HL-60 (cell line): ENCODE measurements around the gene LAMC3.

Source experiments
- DNase-seq, 2 experiments: peaks; one replicate each; pipeline ENCODE4 v3.0.0-alpha.2; 2010 to 2020; ENCODE audit warnings: low read depth in 1 of 2, low spot score in 1 of 2
- H3K27ac ChIP-seq: fragments of 250-450 bp; sonication (Bioruptor Pico); replicated peaks from 2 replicates; pipeline ENCODE4 v1.5.1; 2020; ENCODE audit warnings: mild to moderate bottlenecking, moderate library complexity
- H3K27me3 ChIP-seq: fragments of 250-450 bp; sonication (Bioruptor Pico); 2 replicates; pipeline ENCODE4 v1.5.1; 2021; ENCODE audit warnings: mild to moderate bottlenecking, moderate library complexity; ENCODE audit not compliant: insufficient read depth, poor library complexity, severe bottlenecking
- H3K4me3 ChIP-seq: replicated peaks from 2 replicates; pipeline ENCODE4 v1.5.1; 2011; ENCODE audit warnings: mild to moderate bottlenecking, control low read depth, low read length; ENCODE audit not compliant: insufficient read depth
- GABPA ChIP-seq: IDR thresholded peaks from 2 replicates; pipeline ENCODE4 v1.6.1; 2012; ENCODE audit warnings: low read depth
- POLR2AphosphoS5 ChIP-seq: IDR thresholded peaks from 2 replicates; pipeline ENCODE4 v1.6.1; 2012; ENCODE audit warnings: low read depth
- REST ChIP-seq: IDR thresholded peaks from 2 replicates; pipeline ENCODE4 v1.6.1; 2012; ENCODE audit warnings: low read depth; ENCODE audit not compliant: insufficient replicate concordance
- SPI1 ChIP-seq: IDR thresholded peaks from 2 replicates; pipeline ENCODE4 v1.6.1; 2012; ENCODE audit warnings: low read depth, mild to moderate bottlenecking, borderline replicate concordance
- TF ChIP-seq, protein P1 (sequence below): IDR thresholded peaks from one replicate; pipeline ENCODE4 v1.5.1; 2011; ENCODE audit warnings: low read length, control low read depth, inconsistent platforms; ENCODE audit not compliant: insufficient read depth

The LAMC3 gene

DNA sequence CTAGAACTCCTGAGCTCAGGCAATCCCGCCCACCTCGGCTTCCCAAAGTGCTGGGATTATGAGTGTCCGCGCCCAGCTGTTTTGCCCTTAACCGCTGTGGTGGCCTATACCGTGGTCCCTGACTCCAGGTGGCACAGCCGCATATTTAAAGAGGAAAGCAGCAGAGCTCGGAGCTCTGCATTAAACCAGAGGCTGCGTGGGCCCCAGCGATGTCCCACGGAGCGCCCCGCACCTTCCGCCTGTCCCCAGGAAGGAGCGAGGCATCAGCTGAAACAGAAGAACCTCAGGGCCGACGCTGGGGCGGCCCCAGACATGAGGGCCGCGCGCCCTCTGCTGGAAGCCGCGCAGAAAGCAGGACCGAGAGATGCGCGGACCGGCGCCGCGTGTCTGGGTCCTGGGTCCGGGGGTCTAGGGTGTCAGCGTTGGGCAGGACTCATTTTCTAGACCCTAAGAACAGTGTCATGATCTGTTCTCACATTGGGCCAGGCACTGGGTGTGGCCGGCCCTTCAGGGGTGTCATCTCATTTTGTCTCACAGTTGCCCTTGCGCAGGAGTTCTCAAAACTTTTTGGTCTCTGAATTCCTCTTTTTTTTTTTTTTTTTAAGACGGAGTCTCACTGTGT, 37.7 kb downstream of the LAMC3 start:
- H3K27ac ChIP-seq = no peak overlapping the region
- H3K27me3 ChIP-seq = no peaks in the 10 kb centered on the region
- TF ChIP-seq, protein P1, sequence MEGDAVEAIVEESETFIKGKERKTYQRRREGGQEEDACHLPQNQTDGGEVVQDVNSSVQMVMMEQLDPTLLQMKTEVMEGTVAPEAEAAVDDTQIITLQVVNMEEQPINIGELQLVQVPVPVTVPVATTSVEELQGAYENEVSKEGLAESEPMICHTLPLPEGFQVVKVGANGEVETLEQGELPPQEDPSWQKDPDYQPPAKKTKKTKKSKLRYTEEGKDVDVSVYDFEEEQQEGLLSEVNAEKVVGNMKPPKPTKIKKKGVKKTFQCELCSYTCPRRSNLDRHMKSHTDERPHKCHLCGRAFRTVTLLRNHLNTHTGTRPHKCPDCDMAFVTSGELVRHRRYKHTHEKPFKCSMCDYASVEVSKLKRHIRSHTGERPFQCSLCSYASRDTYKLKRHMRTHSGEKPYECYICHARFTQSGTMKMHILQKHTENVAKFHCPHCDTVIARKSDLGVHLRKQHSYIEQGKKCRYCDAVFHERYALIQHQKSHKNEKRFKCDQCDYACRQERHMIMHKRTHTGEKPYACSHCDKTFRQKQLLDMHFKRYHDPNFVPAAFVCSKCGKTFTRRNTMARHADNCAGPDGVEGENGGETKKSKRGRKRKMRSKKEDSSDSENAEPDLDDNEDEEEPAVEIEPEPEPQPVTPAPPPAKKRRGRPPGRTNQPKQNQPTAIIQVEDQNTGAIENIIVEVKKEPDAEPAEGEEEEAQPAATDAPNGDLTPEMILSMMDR = peak; percentile 72
- TF ChIP-seq SPI1 (no peak), GABPA (no peak), POLR2AphosphoS5 (no peak), REST (no peak)
- peak; percentile 57 to 62 for DNase-seq
- no peak overlapping the region for H3K4me3 ChIP-seq

- no peak for DNase-seq
- Histone ChIP-seq H3K27ac (no peak overlapping the region), H3K4me3 (no peak overlapping the region), H3K27me3 (no peaks in the 10 kb centered on the region)
- TF ChIP-seq SPI1 (no peak), REST (no peak)
These were observed 39.4 kb downstream of the LAMC3 start for GRCh38 chr9:131048332-131048731.

- Histone ChIP-seq H3K4me3 (no peak overlapping the region), H3K27ac (no peak overlapping the region), H3K27me3 (no peaks in the 10 kb centered on the region)
- no peak for TF ChIP-seq POLR2AphosphoS5
- no peak for TF ChIP-seq GABPA
- TF ChIP-seq SPI1 = no peak
- TF ChIP-seq, protein P1 = no peak
- no peak for TF ChIP-seq REST
- DNase-seq = no peak
These were observed 39.8 kb downstream of the LAMC3 start for GRCh38 chr9:131048820-131049219.
